Motor neuron (in vitro differentiated cells): ENCODE data around the gene NFIB. TPM values are rescaled to one million over a fixed set of nuclear protein-coding genes. Genes with fewer than 3 reads are reported as not detected.

Experiments used
- ATAC-seq, 8 experiments: fragments of 200-7000 bp; cut with Tn5 transposase; replicated peaks in 6 of 8; 2 replicates each; pipeline ENCODE4 v1.8.0; 2021; ENCODE audit warnings: mild to moderate bottlenecking in 8 of 8, moderate library complexity in 8 of 8
- H3K27ac ChIP-seq, 2 donors: fragments of 250-450 bp; sonication (Bioruptor Pico); 2 replicates each; pipeline ENCODE4 v1.9.0; 2021; ENCODE audit warnings: antibody characterized with exemption in 2 of 2, mild to moderate bottlenecking in 2 of 2, moderate library complexity in 1 of 2
- H3K4me1 ChIP-seq, 2 donors: fragments of 250-450 bp; sonication (Bioruptor Pico); replicated peaks in 1 of 2; 2 replicates each; pipeline ENCODE4 v1.6.1; 2021; ENCODE audit warnings: antibody characterized with exemption in 2 of 2, mild to moderate bottlenecking in 2 of 2, moderate library complexity in 1 of 2
- H3K4me3 ChIP-seq, 5 donors: fragments of 250-450 bp; sonication (Bioruptor Pico); 2 replicates each; pipeline ENCODE4 v1.9.0; 2021; ENCODE audit warnings: antibody characterized with exemption in 5 of 5, mild to moderate bottlenecking in 5 of 5, moderate library complexity in 4 of 5
- WGBS, 10 experiments: fragments of 450-650 bp; shearing (Covaris generic); methylation state at CpG; one replicate each; pipeline ENCODE4 v1.0.0; 2022; 5-methylcytosine and 5-hydroxymethylcytosine counted together
- in situ Hi-C, 9 experiments: fragments of 400-800 bp; cut with MboI; loops; one replicate each; pipeline ENCODE4 v1.15.0; 2021; ENCODE audit warnings: low sequenced_read_pairs in 9 of 9, low pct_unique_long_range_greater_than_20kb in 2 of 9; ENCODE audit not compliant: unreplicated experiment in 9 of 9
- total RNA-seq, 8 experiments: library from RNA; unstranded; fragments of 300-600 nt; gene quantifications; 2 replicates each; pipeline versions ENCODE4 v1.2.3 to v1.2.4, GENCODE V29; 2022

NFIB gene
- total RNA-seq, 8 experiments from 2014 or later = 0.67 to 112 (median 13.0) TPM

GRCh38 chr9:14183001-14183400, 130.9 kb downstream of the NFIB start:
- no peak overlapping the region for H3K27ac ChIP-seq
- WGBS, 10 experiments = 60 to 100% (median 89%) methylated on average over 1 of the region's 1 CpG; no CpG with 5 or more reads in 2 of the 10 experiments
- peaks cover 0 to 14% of the 10 kb centered on the region in 2 donors for H3K4me1 ChIP-seq
- in situ Hi-C loops = no loop called here
- no peak for ATAC-seq
- H3K4me3 ChIP-seq = no peak overlapping the region

- ATAC-seq = no peak
- in situ Hi-C loops = no loop called here
- no peak overlapping the region for H3K4me3 ChIP-seq
Observed at GRCh38 chr9:14180960-14181537, 132.9 kb downstream of the NFIB start.

DNA sequence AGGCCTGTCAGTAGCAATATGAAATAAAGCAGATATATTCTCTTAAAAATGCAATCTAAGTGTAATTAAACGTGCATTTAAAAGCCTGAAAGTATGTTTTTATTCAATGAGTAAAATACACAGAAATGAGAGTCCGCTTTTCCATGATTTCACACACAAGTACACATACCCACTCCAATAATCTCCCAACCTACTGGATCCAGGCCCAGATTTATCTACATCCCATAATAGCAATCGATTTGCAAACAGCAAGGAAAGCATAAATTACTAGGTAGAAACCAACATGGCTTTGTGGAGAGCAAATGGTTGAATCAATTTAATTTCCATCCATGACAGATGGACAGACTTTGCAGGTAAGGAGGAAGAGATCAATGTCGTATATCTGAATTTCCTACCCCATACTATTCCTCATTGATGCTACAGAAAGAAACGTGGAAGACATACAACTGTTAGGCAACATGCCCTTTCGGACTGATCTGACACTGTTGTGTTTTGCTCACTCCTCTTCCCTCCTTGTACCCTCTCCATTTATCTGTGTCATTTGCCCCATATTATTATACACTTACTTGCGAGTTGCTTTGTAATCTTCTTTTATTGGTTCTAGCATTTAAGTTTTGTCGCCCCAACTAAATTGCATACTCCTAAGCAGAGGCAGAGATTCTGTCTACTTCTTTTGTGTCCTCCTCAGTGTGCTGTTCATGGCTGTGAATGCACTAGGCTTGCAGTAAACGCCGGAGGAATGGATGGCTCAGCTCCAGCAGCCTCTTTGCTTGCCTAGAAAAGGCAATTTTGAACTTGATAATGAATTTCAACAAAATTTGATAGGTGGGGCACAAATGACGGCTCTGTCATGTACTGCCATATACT, 133.6 kb downstream of the NFIB start:
- WGBS, 10 experiments = 58 to 96% (median 84%) methylated on average over 4 to 11 of the region's 11 CpGs

More at GRCh38 chr9:14180960-14181537, 132.9 kb downstream of the NFIB start:
- Histone ChIP-seq H3K4me1 (peaks cover 0 to 14% of the 10 kb centered on the region in 2 donors), H3K27ac (no peak overlapping the region)
- WGBS, 10 experiments = 19 to 100% (median 76%) methylated on average over 1 to 3 of the region's 3 CpGs; no CpG with 5 or more reads in 1 of the 10 experiments

DNA sequence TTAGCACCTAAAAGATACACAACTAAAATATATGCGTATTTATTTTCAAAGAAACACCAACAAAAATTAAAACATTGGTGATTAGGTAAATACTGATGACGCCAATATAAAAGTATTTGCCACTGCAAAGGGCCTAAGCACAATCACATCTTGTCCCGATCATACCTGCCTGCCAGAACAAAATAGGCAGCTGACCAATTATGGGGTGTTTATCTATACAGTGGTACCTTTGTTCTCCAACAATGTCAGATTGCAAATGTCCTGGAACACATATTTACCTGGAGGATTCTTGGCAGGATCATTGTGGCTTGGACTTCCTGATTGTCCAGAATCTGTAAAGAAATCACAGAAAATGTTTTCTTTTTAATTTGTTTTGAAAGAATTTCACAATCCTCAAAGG, 134.5 kb downstream of the NFIB start:
- 69 to 100% (median 93%) methylated on average over 2 to 3 of the region's 3 CpGs; no CpG with 5 or more reads in 1 of the 10 experiments for WGBS, 10 experiments
- Histone ChIP-seq H3K27ac (no peak overlapping the region), H3K4me3 (no peak overlapping the region), H3K4me1 (peaks cover 0 to 14% of the 10 kb centered on the region in 2 donors)
- no peak for ATAC-seq
- in situ Hi-C loops = no loop called here

More for the DNA sequence above, 133.6 kb downstream of the NFIB start:
- Histone ChIP-seq H3K4me3 (no peak overlapping the region), H3K4me1 (peaks cover 0 to 14% of the 10 kb centered on the region in 2 donors), H3K27ac (no peak overlapping the region)
- in situ Hi-C loops = no loop called here
- ATAC-seq = peak in 3 of 8 experiments; percentile 55 to 76 (median 59)

DNA sequence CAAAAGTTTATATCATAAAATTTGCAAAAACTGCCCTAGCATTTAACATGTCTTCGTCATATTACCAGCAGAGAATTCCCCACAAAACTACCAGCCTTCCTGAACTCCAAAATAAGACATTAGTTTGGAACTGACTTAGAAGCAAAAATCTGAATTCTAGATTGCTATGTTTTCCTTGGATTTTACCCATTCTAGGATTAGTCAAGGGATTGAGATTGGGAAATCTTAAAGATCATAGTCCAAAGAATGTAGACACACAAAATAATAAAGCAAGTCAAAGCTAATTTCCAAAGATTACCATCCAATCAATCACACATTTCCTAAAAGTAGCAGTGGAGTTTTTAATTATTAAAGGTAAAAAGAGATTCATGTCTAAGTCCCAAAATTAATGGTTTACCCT, 138.2 kb downstream of the NFIB start:
- no peak for ATAC-seq
- in situ Hi-C loops = no loop called here

GRCh38 chr9:14173713-14174112, 140.2 kb downstream of the NFIB start:
- no peak overlapping the region for H3K4me3 ChIP-seq
- no peaks in the 10 kb centered on the region for H3K4me1 ChIP-seq
- no peak for ATAC-seq
- no peak overlapping the region for H3K27ac ChIP-seq
- in situ Hi-C loops = no loop called here
- 73 to 100% (median 85%) methylated on average over 1 to 2 of the region's 2 CpGs; no CpG with 5 or more reads in 1 of the 10 experiments for WGBS, 10 experiments

More for the DNA sequence above, 138.2 kb downstream of the NFIB start:
- Histone ChIP-seq H3K27ac (no peak overlapping the region), H3K4me1 (peaks cover 0 to 14% of the 10 kb centered on the region in 2 donors), H3K4me3 (no peak overlapping the region)
- WGBS, 10 experiments = 29 to 100% (median 100%) methylated on average over 1 of the region's 1 CpG; no CpG with 5 or more reads in 3 of the 10 experiments

DNA sequence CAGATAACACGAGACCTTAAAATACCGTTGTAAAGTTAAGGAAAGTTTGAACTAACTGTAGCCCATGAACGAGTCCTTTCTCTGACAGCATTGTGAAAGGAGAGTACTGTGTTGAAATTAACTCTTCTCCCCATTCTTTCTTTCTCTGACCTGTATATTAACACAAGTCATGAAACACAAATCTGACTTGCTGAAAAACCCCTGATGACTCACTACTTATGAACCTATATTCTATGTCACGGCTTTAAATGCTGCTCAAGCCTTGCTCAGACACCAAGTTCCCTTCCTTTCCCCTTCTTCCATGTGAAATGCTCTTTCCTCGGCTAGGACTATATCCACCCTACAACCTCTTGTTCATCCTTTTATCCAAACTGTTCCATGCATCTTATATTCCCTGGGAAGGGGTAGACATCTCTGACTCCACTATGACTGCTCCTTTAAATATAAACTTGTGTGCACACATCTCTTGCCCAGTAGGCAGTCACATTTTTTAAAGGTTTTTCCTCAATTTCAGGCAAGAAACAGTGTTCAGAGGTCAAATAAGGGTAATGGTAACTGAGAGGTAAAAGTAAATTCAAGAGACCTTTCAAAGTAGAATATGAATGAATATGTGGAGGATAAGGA, 142.9 kb downstream of the NFIB start:
- Histone ChIP-seq H3K4me3 (no peak overlapping the region), H3K4me1 (no peaks in the 10 kb centered on the region), H3K27ac (no peak overlapping the region)
- ATAC-seq = no peak
- in situ Hi-C loops = no loop called here
- WGBS, 10 experiments = 27 to 100% (median 90%) methylated on average over 2 to 4 of the region's 5 CpGs

- Histone ChIP-seq H3K27ac (no peak overlapping the region), H3K4me3 (no peak overlapping the region), H3K4me1 (no peaks in the 10 kb centered on the region)
- 14 to 80% (median 56%) methylated on average over 1 to 2 of the region's 2 CpGs; no CpG with 5 or more reads in 6 of the 10 experiments for WGBS, 10 experiments
- in situ Hi-C loops = no loop called here
- no peak for ATAC-seq
Observed at GRCh38 chr9:14170392-14170931, 143.5 kb downstream of the NFIB start.

DNA sequence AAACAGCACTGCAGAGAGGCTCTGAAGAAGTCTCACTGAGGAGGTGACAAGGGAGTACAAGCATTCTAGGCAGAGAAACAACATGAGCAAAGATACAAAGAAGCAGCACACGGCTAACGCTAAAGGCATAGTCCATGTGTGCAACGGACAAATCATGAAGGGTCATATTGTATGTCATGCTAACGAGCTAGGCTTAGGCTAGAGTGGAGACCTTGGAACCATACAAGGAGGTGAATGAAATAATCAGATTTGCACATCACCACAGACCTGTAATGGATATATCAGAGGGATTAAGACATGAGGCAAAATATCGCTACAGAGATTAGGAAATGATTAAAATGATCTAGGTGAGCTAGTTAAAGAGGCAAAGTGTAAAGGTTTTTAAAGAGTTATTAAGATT, 145.6 kb downstream of the NFIB start:
- no peak overlapping the region for H3K27ac ChIP-seq
- H3K4me1 ChIP-seq = no peaks in the 10 kb centered on the region
- no peak overlapping the region for H3K4me3 ChIP-seq
- WGBS, 10 experiments = 78 to 100% (median 86%) methylated on average over 2 to 5 of the region's 5 CpGs
- no peak for ATAC-seq
- in situ Hi-C loops = no loop called here

GRCh38 chr9:14165376-14166035, 148.4 kb downstream of the NFIB start:
- no peak overlapping the region for H3K27ac ChIP-seq
- ATAC-seq = peak in 1 of 8 experiments; percentile 70
- no peaks in the 10 kb centered on the region for H3K4me1 ChIP-seq
- WGBS, 10 experiments = 59 to 100% (median 99%) methylated on average over 1 to 4 of the region's 4 CpGs
- in situ Hi-C loops = no loop called here
- no peak overlapping the region for H3K4me3 ChIP-seq

GRCh38 chr9:14164908-14165307, 149.0 kb downstream of the NFIB start:
- WGBS, 10 experiments = 60 to 100% (median 94%) methylated on average over 1 of the region's 1 CpG; no CpG with 5 or more reads in 2 of the 10 experiments
- Histone ChIP-seq H3K4me3 (no peak overlapping the region), H3K27ac (no peak overlapping the region), H3K4me1 (no peaks in the 10 kb centered on the region)
- in situ Hi-C loops = no loop called here
- no peak for ATAC-seq

GRCh38 chr9:14159440-14160216, 154.3 kb downstream of the NFIB start:
- Histone ChIP-seq H3K27ac (no peak overlapping the region), H3K4me3 (no peak overlapping the region), H3K4me1 (peaks cover 0 to 3% of the 10 kb centered on the region in 2 donors)
- in situ Hi-C loops = no loop called here
- ATAC-seq = no peak
- 11 to 100% (median 88%) methylated on average over 1 to 2 of the region's 4 CpGs; no CpG with 5 or more reads in 1 of the 10 experiments for WGBS, 10 experiments
